SHP77 (cell line): Measurements from ENCODE around the gene TRIM36.
A peak's percentile ranks its signal among the peaks of the same experiment; 100 is the strongest.

Experiments
- DNase-seq, 2 experiments: peaks; one replicate each; lab custom pipeline; 2025; lab: John Stamatoyannopoulos, UW

Gene TRIM36

GRCh38 chr5:115165790-115166189 lies 3.9 kb downstream of the TRIM36 start:
- DNase-seq: no peak

GRCh38 chr5:115160975-115161475 lies 8.7 kb downstream of the TRIM36 start:
- DNase-seq: peak; percentile 15 to 27

GRCh38 chr5:115151208-115151805 lies 18.4 kb downstream of the TRIM36 start:
- no peak for DNase-seq

- no peak for DNase-seq
These were observed 19.2 kb downstream of the TRIM36 start for GRCh38 chr5:115150512-115150911.

- DNase-seq: no peak
These were observed 22.7 kb downstream of the TRIM36 start for GRCh38 chr5:115147052-115147451.

- DNase-seq: no peak
These were observed 33.4 kb downstream of the TRIM36 start for GRCh38 chr5:115136294-115136693.

GRCh38 chr5:115132465-115132864 lies 37.2 kb downstream of the TRIM36 start:
- no peak for DNase-seq

GRCh38 chr5:115126303-115126702 lies 43.4 kb downstream of the TRIM36 start:
- DNase-seq: no peak

- no peak for DNase-seq
These were observed 45.0 kb downstream of the TRIM36 start for GRCh38 chr5:115124741-115125140.

GRCh38 chr5:115116001-115116400 lies 53.7 kb downstream of the TRIM36 start:
- DNase-seq: peak in 1 of 2 experiments; percentile 10

GRCh38 chr5:115109840-115110239 lies 59.9 kb downstream of the TRIM36 start:
- DNase-seq: no peak

- DNase-seq: no peak
These were observed 60.4 kb downstream of the TRIM36 start for GRCh38 chr5:115109356-115109755.

- no peak for DNase-seq
These were observed 69.3 kb downstream of the TRIM36 start for GRCh38 chr5:115100319-115100955.

- peak; percentile 18 to 27 for DNase-seq
These were observed 71.5 kb downstream of the TRIM36 start for GRCh38 chr5:115098041-115098702.

- no peak for DNase-seq
These were observed 72.5 kb downstream of the TRIM36 start for GRCh38 chr5:115097236-115097635.

- DNase-seq: peak in 1 of 2 experiments; percentile 19
These were observed 73.5 kb downstream of the TRIM36 start for GRCh38 chr5:115096034-115096769.

GRCh38 chr5:115087951-115088350 lies 81.8 kb downstream of the TRIM36 start:
- DNase-seq: no peak

- DNase-seq: no peak
These were observed 83.2 kb downstream of the TRIM36 start for GRCh38 chr5:115086473-115086872.

GRCh38 chr5:115084246-115084793 lies 85.4 kb downstream of the TRIM36 start:
- no peak for DNase-seq

- DNase-seq: no peak
These were observed 89.6 kb downstream of the TRIM36 start for GRCh38 chr5:115079924-115080623.
